ENCODE results near the gene MIB2.

Gene MIB2

DNA sequence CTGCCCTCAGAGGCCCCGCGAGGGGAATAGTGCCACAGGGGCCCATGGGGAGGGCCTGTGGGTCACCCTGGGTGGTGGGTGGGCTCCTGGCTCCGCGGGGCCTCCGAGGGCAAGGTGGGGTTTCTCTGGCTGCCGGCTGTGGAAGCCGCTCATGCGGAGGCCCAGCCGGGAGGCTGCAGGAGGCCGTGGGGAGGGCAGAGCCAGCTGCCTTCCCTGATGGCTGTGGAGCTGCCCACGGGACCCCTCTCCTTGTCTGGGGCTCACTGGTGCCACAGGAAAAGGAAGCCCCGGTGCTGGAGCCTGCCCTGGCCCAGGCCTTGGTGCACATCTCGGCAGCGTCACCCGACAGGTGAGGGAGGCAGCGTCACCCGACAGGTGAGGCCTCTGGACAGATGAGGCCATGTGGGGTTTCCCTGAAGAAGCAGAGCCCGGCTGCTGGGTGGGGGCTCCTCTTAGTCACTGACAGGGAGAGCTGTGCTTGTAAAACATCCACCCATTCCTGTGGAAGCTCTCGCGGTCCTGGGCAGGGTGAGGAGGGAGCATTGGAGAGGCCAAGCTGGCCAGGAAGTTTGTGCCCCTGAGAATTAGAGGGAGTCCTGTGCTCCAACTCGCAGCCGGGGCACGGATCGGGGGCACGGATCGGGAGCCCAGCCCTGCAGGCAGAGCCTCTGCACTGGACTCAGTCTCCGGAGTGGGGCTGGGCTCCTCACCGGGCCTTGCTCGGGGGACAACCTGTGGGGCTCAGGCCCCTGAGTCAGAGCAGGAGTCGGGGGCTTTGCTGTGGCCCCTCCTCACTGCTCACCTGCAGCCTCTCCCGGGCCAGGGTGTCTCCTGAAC, 6.1 kb downstream of the MIB2 start:
- Histone ChIP-seq H3K27me3 (ENCODE audit: control insufficient read depth, insufficient read depth, low read length) (no peaks in the 10 kb centered on the region), H3K4me3 (ENCODE audit: low read length) (no peak overlapping the region), H3K4me1 (ENCODE audit: control insufficient read depth, insufficient read depth, low read length) (peaks cover 6% of the 10 kb centered on the region), H3K36me3 (ENCODE audit: control insufficient read depth, insufficient read depth, low read length) (peaks cover 3% of the 10 kb centered on the region), H3K27ac (ENCODE audit: low read depth, low read length) (no peak overlapping the region), H3K9ac (ENCODE audit: low read length) (no peak overlapping the region)

GRCh38 chr1:1622010-1622787, 6.9 kb downstream of the MIB2 start:
- Histone ChIP-seq H3K27me3 (ENCODE audit: control insufficient read depth, insufficient read depth, low read length) (no peaks in the 10 kb centered on the region), H3K9ac (ENCODE audit: low read length) (no peak overlapping the region), H3K4me1 (ENCODE audit: control insufficient read depth, insufficient read depth, low read length) (no peaks in the 10 kb centered on the region), H3K36me3 (ENCODE audit: control insufficient read depth, insufficient read depth, low read length) (peaks cover 3% of the 10 kb centered on the region), H3K4me3 (ENCODE audit: low read length) (no peak overlapping the region), H3K27ac (ENCODE audit: low read depth, low read length) (no peak overlapping the region)

GRCh38 chr1:1622788-1623094, 7.4 kb downstream of the MIB2 start:
- H3K4me3 ChIP-seq (ENCODE audit: low read length), result no peak overlapping the region
- H3K27ac ChIP-seq (ENCODE audit: low read depth, low read length), result no peak overlapping the region
- no peak overlapping the region for H3K9ac ChIP-seq (ENCODE audit: low read length)
- H3K4me1 ChIP-seq (ENCODE audit: control insufficient read depth, insufficient read depth, low read length), result no peaks in the 10 kb centered on the region
- H3K36me3 ChIP-seq (ENCODE audit: control insufficient read depth, insufficient read depth, low read length), result no peaks in the 10 kb centered on the region
- H3K27me3 ChIP-seq (ENCODE audit: control insufficient read depth, insufficient read depth, low read length), result no peaks in the 10 kb centered on the region

DNA sequence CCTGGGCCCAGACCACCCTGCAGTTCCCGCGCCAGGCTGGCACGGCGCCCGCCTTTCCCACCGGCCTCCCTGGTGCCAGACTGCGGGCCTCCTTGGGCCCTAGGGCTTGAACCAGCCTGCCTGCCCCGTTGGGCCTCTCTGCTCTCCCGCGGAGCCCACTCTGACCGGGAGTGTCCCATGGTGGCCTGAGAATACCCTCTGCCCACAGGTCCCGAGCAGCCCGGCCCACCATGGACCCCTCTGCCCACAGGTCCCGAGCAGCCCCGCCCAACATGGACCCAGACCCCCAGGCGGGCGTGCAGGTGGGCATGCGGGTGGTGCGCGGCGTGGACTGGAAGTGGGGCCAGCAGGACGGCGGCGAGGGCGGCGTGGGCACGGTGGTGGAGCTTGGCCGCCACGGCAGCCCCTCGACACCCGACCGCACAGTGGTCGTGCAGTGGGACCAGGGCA, 7.9 kb downstream of the MIB2 start:
- Histone ChIP-seq H3K27me3 (ENCODE audit: control insufficient read depth, insufficient read depth, low read length) (no peaks in the 10 kb centered on the region), H3K9ac (ENCODE audit: low read length) (no peak overlapping the region), H3K4me1 (ENCODE audit: control insufficient read depth, insufficient read depth, low read length) (no peaks in the 10 kb centered on the region), H3K4me3 (ENCODE audit: low read length) (no peak overlapping the region), H3K36me3 (ENCODE audit: control insufficient read depth, insufficient read depth, low read length) (peaks cover 3% of the 10 kb centered on the region), H3K27ac (ENCODE audit: low read depth, low read length) (no peak overlapping the region)

DNA sequence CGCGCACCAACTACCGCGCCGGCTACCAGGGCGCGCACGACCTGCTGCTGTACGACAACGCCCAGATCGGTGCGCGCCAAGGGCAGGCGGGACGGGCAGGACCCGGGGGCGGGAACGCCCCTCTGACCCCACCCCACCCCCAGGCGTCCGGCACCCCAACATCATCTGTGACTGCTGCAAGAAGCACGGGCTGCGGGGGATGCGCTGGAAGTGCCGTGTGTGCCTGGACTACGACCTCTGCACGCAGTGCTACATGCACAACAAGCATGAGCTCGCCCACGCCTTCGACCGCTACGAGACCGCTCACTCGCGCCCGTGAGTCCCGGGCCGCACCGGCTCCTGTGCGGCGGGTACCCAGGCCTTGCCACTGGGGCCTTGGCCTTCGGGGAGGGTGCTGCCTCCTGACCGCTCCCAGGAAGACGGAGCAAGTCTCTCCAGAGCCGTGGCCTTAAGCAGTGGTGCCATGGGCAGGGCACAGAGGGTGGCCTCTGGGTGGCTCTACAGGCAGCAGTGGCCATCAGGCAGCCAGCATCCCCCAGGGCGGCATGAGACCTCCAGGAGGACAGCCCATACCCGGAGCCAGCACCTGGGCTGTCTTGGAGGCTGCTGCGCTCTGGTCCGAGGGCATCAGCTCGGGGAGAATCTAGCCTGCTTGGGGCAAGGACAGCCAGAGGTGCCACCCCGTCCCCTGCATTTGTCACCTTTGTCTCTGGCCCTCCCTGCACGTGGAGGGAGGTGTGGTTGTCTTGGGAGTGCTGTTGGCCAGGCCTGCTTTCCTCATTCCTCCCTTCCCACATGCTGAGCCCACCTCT, 8.5 kb downstream of the MIB2 start:
- Histone ChIP-seq H3K27me3 (ENCODE audit: control insufficient read depth, insufficient read depth, low read length) (no peaks in the 10 kb centered on the region), H3K9ac (ENCODE audit: low read length) (no peak overlapping the region), H3K27ac (ENCODE audit: low read depth, low read length) (no peak overlapping the region), H3K4me1 (ENCODE audit: control insufficient read depth, insufficient read depth, low read length) (no peaks in the 10 kb centered on the region), H3K4me3 (ENCODE audit: low read length) (no peak overlapping the region), H3K36me3 (ENCODE audit: control insufficient read depth, insufficient read depth, low read length) (peaks cover 3% of the 10 kb centered on the region)

- H3K27ac ChIP-seq (ENCODE audit: low read depth, low read length), result no peak overlapping the region
- no peaks in the 10 kb centered on the region for H3K4me1 ChIP-seq (ENCODE audit: control insufficient read depth, insufficient read depth, low read length)
Measured at GRCh38 chr1:1624443-1625403, 9.4 kb downstream of the MIB2 start.

DNA sequence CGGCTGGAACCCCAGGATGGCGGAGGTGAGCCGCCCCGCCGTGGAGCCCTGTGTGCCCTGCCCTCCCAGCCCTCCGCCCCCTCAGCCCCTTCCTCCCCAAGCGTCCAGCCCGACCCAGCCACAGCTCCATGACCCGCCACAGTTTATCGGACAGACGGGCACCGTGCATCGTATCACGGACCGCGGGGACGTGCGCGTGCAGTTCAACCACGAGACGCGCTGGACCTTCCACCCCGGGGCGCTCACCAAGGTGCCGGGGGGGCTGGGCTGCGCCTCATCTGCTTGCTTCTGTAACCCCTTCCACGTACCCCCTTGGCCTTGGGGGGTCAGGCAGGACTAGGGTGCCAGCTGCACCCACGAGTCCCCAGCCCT, 10.1 kb downstream of the MIB2 start:
- Histone ChIP-seq H3K9ac (ENCODE audit: low read length) (no peak overlapping the region), H3K4me3 (ENCODE audit: low read length) (no peak overlapping the region), H3K4me1 (ENCODE audit: control insufficient read depth, insufficient read depth, low read length) (no peaks in the 10 kb centered on the region), H3K36me3 (ENCODE audit: control insufficient read depth, insufficient read depth, low read length) (peaks cover 3% of the 10 kb centered on the region), H3K27ac (ENCODE audit: low read depth, low read length) (no peak overlapping the region), H3K27me3 (ENCODE audit: control insufficient read depth, insufficient read depth, low read length) (no peaks in the 10 kb centered on the region)

More at GRCh38 chr1:1624443-1625403, 9.4 kb downstream of the MIB2 start:
- Histone ChIP-seq H3K36me3 (ENCODE audit: control insufficient read depth, insufficient read depth, low read length) (peaks cover 3% of the 10 kb centered on the region), H3K9ac (ENCODE audit: low read length) (no peak overlapping the region), H3K4me3 (ENCODE audit: low read length) (no peak overlapping the region), H3K27me3 (ENCODE audit: control insufficient read depth, insufficient read depth, low read length) (no peaks in the 10 kb centered on the region)

DNA sequence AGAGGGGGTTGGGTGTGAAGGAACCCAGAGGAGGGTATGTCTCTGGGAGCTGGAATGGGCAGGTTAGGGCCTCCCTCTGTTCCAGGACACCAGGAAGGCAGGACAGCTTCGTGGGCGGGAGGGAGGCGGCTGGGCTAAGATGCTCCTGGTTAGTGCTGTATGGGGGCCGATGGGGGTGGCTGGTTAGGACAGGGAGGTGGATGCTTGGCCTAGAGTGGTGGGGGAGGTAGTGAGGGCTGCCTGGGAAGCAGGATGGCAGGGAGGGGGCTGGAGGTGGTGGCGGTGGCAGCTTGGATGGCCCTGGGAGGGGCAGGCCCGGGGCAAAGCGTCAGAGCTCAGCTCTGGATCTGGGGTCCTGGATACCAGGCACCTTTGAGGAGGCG, 10.5 kb downstream of the MIB2 start:
- no peaks in the 10 kb centered on the region for H3K4me1 ChIP-seq (ENCODE audit: control insufficient read depth, insufficient read depth, low read length)
- H3K27ac ChIP-seq (ENCODE audit: low read depth, low read length), result no peak overlapping the region
- H3K27me3 ChIP-seq (ENCODE audit: control insufficient read depth, insufficient read depth, low read length), result no peaks in the 10 kb centered on the region
- H3K36me3 ChIP-seq (ENCODE audit: control insufficient read depth, insufficient read depth, low read length), result peaks cover 3% of the 10 kb centered on the region
- H3K9ac ChIP-seq (ENCODE audit: low read length), result no peak overlapping the region
- no peak overlapping the region for H3K4me3 ChIP-seq (ENCODE audit: low read length)

DNA sequence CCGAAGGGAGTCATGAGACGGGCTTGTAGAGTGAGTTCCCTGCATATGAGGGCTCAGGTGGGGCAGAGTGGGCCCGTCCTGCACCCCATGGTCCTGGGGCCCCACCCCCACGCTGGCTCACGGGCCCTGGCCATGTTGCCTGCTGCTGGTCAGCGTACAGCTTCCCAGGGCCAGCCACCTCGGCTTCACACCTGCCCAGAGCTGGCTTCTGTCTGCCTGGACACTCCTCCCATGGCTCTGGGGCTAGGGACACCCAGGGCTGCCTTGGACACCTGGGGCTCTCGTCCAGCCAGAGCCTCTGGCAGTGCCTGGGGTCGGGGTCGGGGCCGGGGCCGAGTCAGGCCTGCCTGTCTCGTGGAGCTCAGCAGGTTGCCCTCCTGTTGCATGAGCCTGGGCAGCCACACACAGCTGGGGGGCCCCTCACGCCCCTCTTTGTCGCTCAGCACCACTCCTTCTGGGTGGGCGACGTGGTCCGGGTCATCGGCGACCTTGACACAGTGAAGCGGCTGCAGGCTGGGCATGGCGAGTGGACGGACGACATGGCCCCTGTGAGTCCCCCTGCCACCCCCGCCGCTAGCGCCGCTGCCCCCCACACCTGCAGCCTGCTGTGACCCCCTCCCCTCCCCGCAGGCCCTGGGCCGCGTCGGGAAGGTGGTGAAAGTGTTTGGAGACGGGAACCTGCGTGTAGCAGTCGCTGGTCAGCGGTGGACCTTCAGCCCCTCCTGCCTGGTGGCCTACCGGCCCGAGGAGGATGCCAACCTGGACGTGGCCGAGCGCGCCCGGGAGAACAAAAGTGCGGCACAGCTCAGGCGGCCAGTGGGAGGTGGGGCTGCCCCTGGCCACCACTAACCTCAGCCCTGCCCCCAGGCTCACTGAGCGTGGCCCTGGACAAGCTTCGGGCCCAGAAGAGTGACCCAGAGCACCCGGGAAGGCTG, 11.2 kb downstream of the MIB2 start:
- Histone ChIP-seq H3K9ac (ENCODE audit: low read length) (no peak overlapping the region), H3K4me3 (ENCODE audit: low read length) (no peak overlapping the region), H3K27ac (ENCODE audit: low read depth, low read length) (no peak overlapping the region), H3K27me3 (ENCODE audit: control insufficient read depth, insufficient read depth, low read length) (no peaks in the 10 kb centered on the region), H3K4me1 (ENCODE audit: control insufficient read depth, insufficient read depth, low read length) (no peaks in the 10 kb centered on the region), H3K36me3 (ENCODE audit: control insufficient read depth, insufficient read depth, low read length) (peaks cover 3% of the 10 kb centered on the region)

- Histone ChIP-seq H3K27me3 (ENCODE audit: control insufficient read depth, insufficient read depth, low read length) (no peaks in the 10 kb centered on the region), H3K4me1 (ENCODE audit: control insufficient read depth, insufficient read depth, low read length) (no peaks in the 10 kb centered on the region), H3K4me3 (ENCODE audit: low read length) (no peak overlapping the region), H3K9ac (ENCODE audit: low read length) (no peak overlapping the region), H3K36me3 (ENCODE audit: control insufficient read depth, insufficient read depth, low read length) (peaks cover 3% of the 10 kb centered on the region), H3K27ac (ENCODE audit: low read depth, low read length) (no peak overlapping the region)
Measured at GRCh38 chr1:1627261-1627828, 12.0 kb downstream of the MIB2 start.

Measured in rectal smooth muscle tissue (tissue), 1 donor.